Transverse colon (tissue), 4 donors: ENCODE data around the gene MPHOSPH9. TPM values are rescaled to one million over a fixed set of nuclear protein-coding genes. Genes with fewer than 3 reads are reported as not detected.
"Not testable (repeated sequence)": the region's sequence is repeated elsewhere in the genome, so short reads cannot be mapped to it uniquely, and the experiment has no call there.

Experiments
- DNase-seq: peaks from one replicate; pipeline ENCODE4 v3.0.0-alpha.2; 2019
- H3K27ac ChIP-seq, 4 donors: fragments of 200-600 bp; sonication (generic); 2 replicates each; pipeline ENCODE4 v1.5.1; 2016 to 2018; ENCODE audit warnings: inconsistent platforms in 4 of 4
- H3K27me3 ChIP-seq: fragments of 200-600 bp; sonication (generic); 2 replicates; pipeline ENCODE4 v1.5.1; 2017; ENCODE audit warnings: inconsistent platforms
- H3K36me3 ChIP-seq, 4 donors: fragments of 200-600 bp; sonication (generic); 2 replicates each; pipeline ENCODE4 v1.5.1; 2017 to 2019; ENCODE audit warnings: inconsistent platforms in 4 of 4
- H3K4me1 ChIP-seq, 4 donors: fragments of 200-600 bp; sonication (generic); 2 replicates each; pipeline ENCODE4 v1.5.1; 2017 to 2020; ENCODE audit warnings: inconsistent platforms in 4 of 4
- H3K4me3 ChIP-seq, 4 donors: fragments of 200-600 bp; sonication (generic); 1 replicate in 1 of 4; 2 replicates in 3 of 4; pipeline versions ENCODE4 v1.5.1 to v1.6.1; 2017 to 2019; ENCODE audit warnings: inconsistent platforms in 4 of 4
- H3K9me3 ChIP-seq, 2 donors: fragments of 200-600 bp; sonication (generic); 2 replicates each; pipeline ENCODE4 v1.5.1; 2017 to 2019; ENCODE audit warnings: inconsistent platforms in 2 of 2
- CTCF ChIP-seq, 5 experiments: fragments of 200-600 bp in 3 of 5; fragments of 450-650 bp in 2 of 5; sonication (generic) in 3 of 5; IDR thresholded peaks; 1 replicate in 2 of 5; 2 replicates in 3 of 5; pipeline ENCODE4 v1.5.1; 2016 to 2017; ENCODE audit warnings: antibody characterized with exemption in 5 of 5, inconsistent platforms in 3 of 5, mild to moderate bottlenecking in 2 of 5, moderate library complexity in 1 of 5
- EP300 ChIP-seq: sonication (generic); formaldehyde crosslinking; IDR thresholded peaks from one replicate; pipeline ENCODE4 v1.6.1; 2017; ENCODE audit warnings: antibody characterized with exemption, low read depth
- POLR2A ChIP-seq: fragments of 450-650 bp; IDR thresholded peaks from one replicate; pipeline ENCODE4 v1.6.1; 2016; ENCODE audit warnings: antibody characterized with exemption, mild to moderate bottlenecking, moderate library complexity
- POLR2AphosphoS5 ChIP-seq, 3 donors: sonication (generic); formaldehyde crosslinking; IDR thresholded peaks; one replicate each; pipeline ENCODE4 v1.6.1; 2016; ENCODE audit warnings: antibody characterized with exemption in 3 of 3
- WGBS, 2 donors: methylation state at CpG; one replicate each; pipeline ENCODE4 v1.1.5; 2018; ENCODE audit warnings: low coverage in 1 of 2; 5-methylcytosine and 5-hydroxymethylcytosine counted together
- in situ Hi-C, 4 donors: fragments of 200-750 bp; cut with MboI; loops; one replicate each; pipeline versions ENCODE4 v1.15.0 to v1.15.1; 2017; ENCODE audit warnings: low sequenced_read_pairs in 3 of 4, low pct_ligation_motif_present in 1 of 4, low pct_unique_long_range_greater_than_20kb in 1 of 4
- intact Hi-C: fragments of 100-400 bp; cut with DNase I; formaldehyde crosslinking; loops from one replicate; pipeline ENCODE4 v1.15.1; 2023; ENCODE audit warnings: low total_unique reads
- total RNA-seq, 4 donors: library from RNA; depleted of rRNA; stranded (reverse); fragments of >200 nt; gene quantifications; one replicate each; pipeline ENCODE4 v1.1.0, GENCODE V29; 2016

Gene MPHOSPH9
- total RNA-seq, 4 donors from 2014 or later, result 15.6 to 90.9 (median 40.7) TPM

- H3K9me3 ChIP-seq, result no peaks in the 10 kb centered on the region
- in situ Hi-C loops (loop anchor here in 3 of 4 donors (25.0 kb wide), 2 partner anchors 192 to 367 kb away; no protein-coding TSS in a partner anchor), intact Hi-C loops (no loop called here)
- peak overlapping the region in 1 of 4 donors; percentile 25 for H3K27ac ChIP-seq
- TF ChIP-seq POLR2A, result no peak
- H3K4me3 ChIP-seq, result no peak overlapping the region
- H3K27me3 ChIP-seq, result no peaks in the 10 kb centered on the region
- H3K36me3 ChIP-seq, result no peaks in the 10 kb centered on the region
- WGBS, 2 donors, result 68 to 72% methylated on average over 3 of the region's 3 CpGs
- H3K4me1 ChIP-seq, result peaks cover 8 to 19% (median 14%) of the 10 kb centered on the region in 4 donors
- no peak for DNase-seq
Observed at GRCh38 chr12:123229051-123229450, 3.9 kb downstream of the MPHOSPH9 start.

DNA sequence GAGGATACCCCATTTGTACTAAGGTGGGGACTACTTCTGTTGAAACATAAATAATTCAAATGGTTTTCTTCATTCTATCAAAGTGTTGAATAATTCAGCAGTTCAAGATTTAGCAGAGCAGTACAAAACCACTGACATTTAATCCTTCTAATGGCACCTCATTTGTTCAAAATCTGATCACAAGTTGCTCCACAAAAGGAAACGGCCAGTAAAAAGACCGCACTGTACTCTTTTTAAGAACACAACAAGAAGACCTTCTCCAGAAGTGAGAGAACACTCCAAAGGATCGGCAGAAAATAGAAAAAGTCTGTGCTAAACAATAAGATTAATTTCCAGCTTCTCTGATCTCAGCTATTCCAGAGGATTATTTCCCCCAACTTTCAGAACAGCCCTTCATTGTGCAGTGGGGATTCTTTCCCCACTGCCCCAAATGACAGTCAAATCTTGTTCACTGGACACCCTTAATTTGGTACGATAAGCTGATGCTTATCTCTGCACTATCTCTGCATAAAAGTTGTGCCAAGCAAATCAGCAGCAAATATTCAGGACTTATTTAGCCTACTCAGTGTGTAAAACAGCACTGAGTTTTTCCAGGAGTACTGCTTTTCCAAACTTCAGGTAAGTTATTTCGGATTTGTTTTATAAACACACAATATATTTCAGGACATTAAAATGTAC is 5.2 kb downstream of the MPHOSPH9 start:
- no peaks in the 10 kb centered on the region for H3K9me3 ChIP-seq
- WGBS, 2 donors, result 60 to 69% methylated on average over 5 of the region's 5 CpGs
- intact Hi-C loops, result no loop called here
- TF ChIP-seq CTCF (IDR thresholded peaks at IDR 0.05) (no peak), EP300 (no peak), POLR2A (no peak), POLR2AphosphoS5 (IDR thresholded peaks at IDR 0.05) (no peak)
- no peak overlapping the region for H3K4me3 ChIP-seq
- H3K27me3 ChIP-seq, result no peaks in the 10 kb centered on the region
- no peak overlapping the region for H3K27ac ChIP-seq
- no peaks in the 10 kb centered on the region for H3K36me3 ChIP-seq
- DNase-seq, result no peak
- in situ Hi-C loops, result loop anchor here in 3 of 4 donors (25.0 kb wide), 2 partner anchors 190 to 365 kb away; no protein-coding TSS in a partner anchor
- H3K4me1 ChIP-seq, result peaks cover 7 to 17% (median 11%) of the 10 kb centered on the region in 4 donors

DNA sequence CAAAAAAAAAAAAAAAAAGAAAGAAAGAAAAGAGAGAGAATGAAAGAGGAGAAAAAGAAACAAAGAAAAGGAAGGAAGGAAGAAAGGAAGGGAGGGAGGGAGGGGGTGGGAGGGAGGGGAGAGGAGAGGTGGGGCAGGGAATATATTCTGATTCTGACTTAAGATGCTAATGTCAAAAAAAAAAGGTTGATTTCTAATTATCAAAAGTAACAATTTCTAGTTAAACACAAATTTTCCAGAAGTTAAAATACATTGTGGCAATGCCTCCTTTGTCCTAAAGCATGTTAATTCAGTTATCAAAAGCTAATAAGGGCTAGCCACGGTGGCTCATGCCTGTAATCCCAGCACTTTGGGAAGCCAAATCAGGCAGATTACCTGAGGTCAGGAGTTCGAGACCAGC is 7.5 kb downstream of the MPHOSPH9 start:
- no peak for TF ChIP-seq EP300
- no peak for TF ChIP-seq CTCF (IDR thresholded peaks at IDR 0.05)
- TF ChIP-seq POLR2AphosphoS5 (IDR thresholded peaks at IDR 0.05), result no peak
- TF ChIP-seq POLR2A, result no peak
- in situ Hi-C loops, result loop anchor here in 3 of 4 donors (25.0 kb wide), 2 partner anchors 188 to 363 kb away; no protein-coding TSS in a partner anchor
- Histone ChIP-seq H3K36me3 (peaks cover 0 to 14% (median 6%) of the 10 kb centered on the region in 4 donors), H3K9me3 (no peaks in the 10 kb centered on the region), H3K4me1 (peaks cover 0 to 3% (median 0%) of the 10 kb centered on the region in 4 donors), H3K4me3 (no peak overlapping the region), H3K27ac (no peak overlapping the region), H3K27me3 (no peaks in the 10 kb centered on the region)
- no peak for DNase-seq
- intact Hi-C loops, result no loop called here
- WGBS, 2 donors, result 96% methylated on average over 2 of the region's 2 CpGs; no CpG with 5 or more reads in 1 of the 2 donors

DNA sequence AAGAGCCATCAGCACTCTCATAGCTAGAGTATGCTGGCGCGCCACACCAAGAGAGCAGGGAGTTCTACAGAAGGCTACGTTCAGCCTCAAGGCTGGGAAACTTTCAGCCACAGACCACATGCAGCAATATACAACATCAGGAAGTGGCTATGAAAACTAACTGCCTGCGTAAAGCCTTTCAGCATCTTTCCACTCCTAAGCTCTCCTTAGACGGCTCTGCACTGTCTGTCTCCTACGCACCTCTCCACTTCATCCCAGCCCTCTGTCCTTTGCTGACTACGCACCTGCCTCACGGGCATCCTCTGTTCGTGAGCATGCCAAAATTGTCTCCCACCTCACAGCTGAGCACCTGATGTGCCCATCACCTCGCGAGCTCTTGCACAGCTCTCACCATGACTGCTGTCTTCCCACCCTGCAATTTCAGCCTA is 9.7 kb downstream of the MPHOSPH9 start:
- Histone ChIP-seq H3K27ac (peak overlapping the region in 2 of 4 donors; percentile 26 to 48), H3K27me3 (no peaks in the 10 kb centered on the region), H3K9me3 (no peaks in the 10 kb centered on the region), H3K4me1 (no peaks in the 10 kb centered on the region), H3K36me3 (peaks cover 0 to 14% (median 6%) of the 10 kb centered on the region in 4 donors), H3K4me3 (no peak overlapping the region)
- DNase-seq, result peak; percentile 23
- no peak for TF ChIP-seq CTCF (IDR thresholded peaks at IDR 0.05)
- no peak for TF ChIP-seq POLR2AphosphoS5 (IDR thresholded peaks at IDR 0.05)
- TF ChIP-seq POLR2A, result no peak
- no peak for TF ChIP-seq EP300
- intact Hi-C loops (no loop called here), in situ Hi-C loops (no loop called here)
- 63 to 76% methylated on average over 8 to 11 of the region's 11 CpGs for WGBS, 2 donors

- H3K36me3 ChIP-seq, H3K9me3 ChIP-seq, intact Hi-C loops, in situ Hi-C loops, H3K4me1 ChIP-seq, H3K4me3 ChIP-seq, DNase-seq, H3K27ac ChIP-seq, H3K27me3 ChIP-seq: not testable (repeated sequence)
- 96 to 98% methylated on average over 4 to 7 of the region's 7 CpGs for WGBS, 2 donors
Observed at GRCh38 chr12:123207815-123208214, 25.1 kb downstream of the MPHOSPH9 start.

- WGBS, 2 donors, result 67 to 84% methylated on average over 1 to 3 of the region's 3 CpGs
- H3K4me1 ChIP-seq, DNase-seq, in situ Hi-C loops, intact Hi-C loops, H3K4me3 ChIP-seq, H3K9me3 ChIP-seq, H3K27me3 ChIP-seq, H3K27ac ChIP-seq: not testable (repeated sequence)
- peaks cover 0 to 20% (median 1%) of the 10 kb centered on the region in 4 donors for H3K36me3 ChIP-seq
Observed at GRCh38 chr12:123206794-123207193, 26.1 kb downstream of the MPHOSPH9 start.
